ENCODE results near the gene TMEM40.
A peak's percentile ranks its signal among the peaks of the same experiment; 100 is the strongest.
"Not testable (repeated sequence)": the region's sequence is repeated elsewhere in the genome, so short reads cannot be mapped to it uniquely, and the experiment has no call there.

TMEM40 gene

GRCh38 chr3:12708584-12709192, 50.4 kb downstream of the TMEM40 start:
- no peak overlapping the region for H3K4me3 ChIP-seq (ENCODE audit: low read depth, low read length)
- no peak for DNase-seq (ENCODE audit: low read depth)
- no peak for TF ChIP-seq CTCF (IDR thresholded peaks at IDR 0.05; ENCODE audit: low read depth, low read length, missing control alignments)

DNA sequence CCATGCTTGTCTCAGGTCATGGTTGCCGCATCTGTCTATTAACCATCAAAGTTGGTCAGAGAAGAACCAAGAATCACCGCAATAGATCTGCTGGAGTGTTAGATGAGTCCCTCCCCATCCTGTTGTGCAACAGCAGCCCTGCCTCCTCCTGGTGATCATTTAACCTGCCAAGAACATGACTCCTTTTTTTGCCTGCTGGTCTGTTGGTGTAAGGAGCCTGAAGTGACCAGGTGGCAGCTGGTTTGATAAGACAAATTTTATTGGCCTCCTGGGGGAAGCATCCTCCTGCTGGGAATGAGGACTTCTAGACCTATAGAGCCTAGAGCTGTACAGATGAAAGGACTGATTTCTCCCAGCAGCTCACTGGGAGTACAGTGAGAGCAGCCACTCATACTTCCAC, 51.6 kb downstream of the TMEM40 start:
- no peak for TF ChIP-seq CTCF (IDR thresholded peaks at IDR 0.05; ENCODE audit: low read depth, low read length, missing control alignments)
- no peak for DNase-seq (ENCODE audit: low read depth)

GRCh38 chr3:12706504-12707253, 52.4 kb downstream of the TMEM40 start:
- TF ChIP-seq CTCF (IDR thresholded peaks at IDR 0.05; ENCODE audit: low read depth, low read length, missing control alignments), result peak; percentile 92
- DNase-seq (ENCODE audit: low read depth), result peak; percentile 45
- H3K4me3 ChIP-seq (ENCODE audit: low read depth, low read length), result no peak overlapping the region

More for the DNA sequence above, 51.6 kb downstream of the TMEM40 start:
- H3K4me3 ChIP-seq (ENCODE audit: low read depth, low read length), result no peak overlapping the region

DNA sequence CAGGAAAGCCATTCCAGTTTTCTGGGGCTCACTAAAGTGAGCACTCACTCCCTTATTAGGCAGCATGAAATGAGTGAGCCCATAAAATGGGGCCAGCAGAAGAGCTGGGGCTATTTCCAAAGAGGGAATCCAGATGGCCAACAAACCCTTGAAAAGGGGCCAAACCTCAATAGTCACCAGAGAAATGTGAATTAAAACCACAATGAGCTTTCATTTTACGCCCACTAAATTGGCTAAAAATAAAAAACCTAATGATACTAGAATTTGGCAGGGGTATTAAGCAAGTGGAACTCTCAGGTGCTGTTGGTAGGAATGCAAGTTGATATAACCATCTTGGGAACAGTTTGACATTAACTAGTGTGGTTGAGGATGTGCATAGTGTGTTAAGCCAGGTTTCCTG, 53.1 kb downstream of the TMEM40 start:
- no peak for TF ChIP-seq CTCF (IDR thresholded peaks at IDR 0.05; ENCODE audit: low read depth, low read length, missing control alignments)
- no peak for DNase-seq (ENCODE audit: low read depth)
- H3K4me3 ChIP-seq (ENCODE audit: low read depth, low read length), result no peak overlapping the region

DNA sequence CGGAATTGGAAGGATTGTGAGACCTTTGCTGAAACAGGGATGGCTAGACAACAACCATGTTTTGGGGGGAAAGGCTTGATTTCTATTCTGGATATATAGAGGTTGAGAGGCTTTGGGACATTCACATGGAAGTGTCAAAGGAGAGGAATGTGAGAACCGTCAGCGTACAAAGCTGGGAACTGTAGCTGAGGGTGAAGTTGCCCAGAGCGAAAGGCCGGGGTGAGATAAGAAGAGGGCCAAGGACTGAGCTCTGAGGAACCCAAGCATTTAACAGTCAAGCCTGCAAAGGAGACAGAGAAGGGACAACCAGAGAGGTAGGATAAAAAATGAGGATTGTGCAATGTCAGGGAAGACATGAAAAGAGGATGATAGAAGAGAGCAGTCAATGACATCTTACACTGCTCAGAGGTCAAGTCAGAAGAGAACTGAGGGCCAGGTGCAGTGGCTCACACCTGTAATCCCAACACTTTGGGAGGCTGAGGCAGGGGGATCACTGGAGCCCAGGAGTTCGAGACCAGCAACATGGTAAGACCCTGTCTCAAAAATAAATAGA, 53.6 kb downstream of the TMEM40 start:
- H3K4me3 ChIP-seq (ENCODE audit: low read depth, low read length), result no peak overlapping the region
- DNase-seq (ENCODE audit: low read depth), result no peak
- TF ChIP-seq CTCF (IDR thresholded peaks at IDR 0.05; ENCODE audit: low read depth, low read length, missing control alignments), result no peak

DNA sequence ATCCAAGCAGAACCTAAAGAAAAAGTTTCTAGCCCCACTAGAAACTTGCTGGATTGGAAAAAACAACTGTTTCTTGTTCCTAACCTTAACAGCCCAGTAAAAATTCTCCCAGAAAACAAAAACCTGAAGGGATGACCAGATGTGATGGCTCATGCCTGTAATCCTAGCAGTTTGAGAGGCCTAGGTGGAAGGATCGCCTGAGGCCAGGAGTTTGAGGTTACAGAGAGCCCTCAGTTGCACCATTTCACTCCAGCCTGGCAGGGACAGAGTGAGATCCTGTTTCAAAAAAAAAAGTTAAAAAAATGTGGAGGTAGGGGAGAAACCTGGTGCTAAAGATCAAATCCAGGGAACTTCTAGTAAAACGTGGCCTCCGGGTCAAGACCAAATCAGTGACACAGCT, 56.6 kb downstream of the TMEM40 start:
- H3K4me3 ChIP-seq (ENCODE audit: low read depth, low read length), result no peak overlapping the region
- no peak for DNase-seq (ENCODE audit: low read depth)
- no peak for TF ChIP-seq CTCF (IDR thresholded peaks at IDR 0.05; ENCODE audit: low read depth, low read length, missing control alignments)

- H3K4me3 ChIP-seq (ENCODE audit: low read depth, low read length); DNase-seq (ENCODE audit: low read depth): not testable (repeated sequence)
Observed at GRCh38 chr3:12701601-12702000, 57.5 kb downstream of the TMEM40 start.

All from GM12864 (cell line).